Measurements from ENCODE around the gene SLC43A1. TPM values are rescaled to one million over a fixed set of nuclear protein-coding genes. Genes with fewer than 3 reads are reported as not detected.
A peak's percentile ranks its signal among the peaks of the same experiment; 100 is the strongest.

SLC43A1 gene
- total and polyA plus RNA-seq, 12 donors, result 3.4 to 16.5 (median 5.0) TPM

DNA sequence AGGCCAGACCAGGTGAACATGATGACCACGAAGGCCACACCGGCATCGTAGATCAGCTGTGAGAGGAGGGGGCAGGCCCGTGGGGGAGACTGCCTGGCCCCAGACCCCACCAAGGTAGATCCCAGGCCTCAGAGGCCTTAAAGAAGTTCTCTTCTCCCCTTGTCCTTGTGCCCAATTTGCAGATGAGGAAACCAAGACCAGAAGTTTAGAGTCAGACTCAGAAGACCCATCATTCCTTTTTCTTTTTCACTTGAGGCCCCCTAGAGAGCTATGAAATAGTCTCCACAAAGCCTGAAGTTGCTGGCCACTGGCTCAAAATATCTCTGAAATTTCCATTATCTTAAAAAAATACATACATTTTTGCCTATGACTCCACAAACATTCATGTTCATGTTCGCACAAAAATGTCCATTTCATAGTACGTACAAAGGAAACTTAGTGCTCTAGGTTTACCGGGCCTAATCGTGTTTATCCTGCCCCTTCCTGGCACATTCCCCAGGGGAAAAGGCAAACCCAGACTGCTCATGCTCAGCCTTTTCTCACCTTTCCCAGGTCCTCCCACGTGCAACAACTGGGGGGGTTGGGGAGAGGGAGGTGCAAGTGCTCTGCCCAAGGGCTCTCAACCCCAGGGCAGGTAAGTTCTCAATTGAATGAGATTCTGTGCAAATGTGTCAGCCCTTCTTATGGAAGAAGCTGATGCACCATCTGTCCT is 19.2 kb downstream of the SLC43A1 start:
- ATAC-seq, result no peak
- no peak for DNase-seq
- TF ChIP-seq, protein P1, sequence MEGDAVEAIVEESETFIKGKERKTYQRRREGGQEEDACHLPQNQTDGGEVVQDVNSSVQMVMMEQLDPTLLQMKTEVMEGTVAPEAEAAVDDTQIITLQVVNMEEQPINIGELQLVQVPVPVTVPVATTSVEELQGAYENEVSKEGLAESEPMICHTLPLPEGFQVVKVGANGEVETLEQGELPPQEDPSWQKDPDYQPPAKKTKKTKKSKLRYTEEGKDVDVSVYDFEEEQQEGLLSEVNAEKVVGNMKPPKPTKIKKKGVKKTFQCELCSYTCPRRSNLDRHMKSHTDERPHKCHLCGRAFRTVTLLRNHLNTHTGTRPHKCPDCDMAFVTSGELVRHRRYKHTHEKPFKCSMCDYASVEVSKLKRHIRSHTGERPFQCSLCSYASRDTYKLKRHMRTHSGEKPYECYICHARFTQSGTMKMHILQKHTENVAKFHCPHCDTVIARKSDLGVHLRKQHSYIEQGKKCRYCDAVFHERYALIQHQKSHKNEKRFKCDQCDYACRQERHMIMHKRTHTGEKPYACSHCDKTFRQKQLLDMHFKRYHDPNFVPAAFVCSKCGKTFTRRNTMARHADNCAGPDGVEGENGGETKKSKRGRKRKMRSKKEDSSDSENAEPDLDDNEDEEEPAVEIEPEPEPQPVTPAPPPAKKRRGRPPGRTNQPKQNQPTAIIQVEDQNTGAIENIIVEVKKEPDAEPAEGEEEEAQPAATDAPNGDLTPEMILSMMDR (IDR thresholded peaks at IDR 0.05), result no peak
- intact Hi-C loops (cut with DNase I), result loop anchor here in 1 of 10 donors (10.0 kb wide), 1 partner anchor 149 kb away; the partner anchor contains the start of gene YPEL4
- Histone ChIP-seq H3K27ac (no peak overlapping the region), H3K4me1 (peaks cover 7 to 30% (median 23%) of the 10 kb centered on the region in 9 donors), H3K4me3 (no peak overlapping the region), H3K36me3 (peaks cover 0 to 25% (median 0%) of the 10 kb centered on the region in 9 donors), H3K9me3 (no peaks in the 10 kb centered on the region), H3K27me3 (no peaks in the 10 kb centered on the region)
- WGBS, 2 donors, result 80 to 82% methylated on average over 9 of the region's 9 CpGs

DNA sequence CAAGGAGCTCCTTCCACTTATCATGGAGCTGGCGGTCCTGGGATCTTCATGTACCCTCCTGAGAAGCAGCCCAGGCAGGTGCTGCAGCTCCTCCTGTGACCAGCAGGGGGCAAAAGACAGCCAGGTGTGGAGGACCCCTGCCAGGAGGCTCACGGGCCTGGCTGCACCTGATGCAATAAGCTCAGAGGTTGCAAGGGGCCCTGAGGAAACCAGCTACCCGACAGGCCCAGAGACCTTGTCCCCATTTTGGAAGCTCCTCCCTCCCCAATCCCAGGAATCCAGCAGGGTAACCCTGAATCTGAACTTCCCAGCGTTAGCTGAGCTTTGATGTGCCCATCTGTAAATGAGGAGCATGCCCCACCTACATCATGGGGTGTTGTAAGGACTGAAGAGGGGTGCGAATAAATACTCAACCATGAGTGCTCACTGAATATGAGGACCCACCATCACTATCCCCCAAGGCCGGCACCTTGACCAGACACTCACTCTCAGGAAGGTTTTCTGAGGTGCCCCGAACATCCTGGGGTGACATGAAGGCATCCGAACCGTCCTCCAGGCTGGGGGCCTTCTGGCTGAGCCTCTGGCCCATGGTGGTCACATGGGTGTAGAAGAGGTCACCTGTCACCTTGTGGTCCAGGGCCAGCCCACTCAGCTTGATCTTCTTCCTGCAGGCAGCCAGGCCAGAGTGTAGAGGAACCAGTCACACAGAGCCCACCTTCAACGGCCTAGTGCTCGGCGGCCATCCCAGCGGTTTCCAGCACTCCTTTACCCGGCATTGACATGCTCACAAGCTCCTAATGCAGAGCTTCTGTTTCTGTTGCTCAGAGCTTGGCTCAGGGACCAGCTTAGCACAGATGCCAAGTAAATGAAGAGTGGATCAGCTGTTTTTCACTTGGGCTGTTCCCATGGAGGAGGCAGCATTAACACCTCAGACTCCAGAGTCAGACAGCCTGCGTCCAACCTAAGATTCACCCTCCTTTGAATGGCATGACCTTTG is 21.7 kb downstream of the SLC43A1 start:
- intact Hi-C loops (cut with DNase I), result loop anchor here (1.0 to 10.0 kb wide), 5 partner anchors 32 to 151 kb away; partner anchors contain the start of gene YPEL4 (in 1 of the 10)
- H3K36me3 ChIP-seq, result peaks cover 0 to 50% (median 0%) of the 10 kb centered on the region in 9 donors
- ATAC-seq, result peak in 7 of 8 donors; percentile 53 to 80 (median 64)

DNA sequence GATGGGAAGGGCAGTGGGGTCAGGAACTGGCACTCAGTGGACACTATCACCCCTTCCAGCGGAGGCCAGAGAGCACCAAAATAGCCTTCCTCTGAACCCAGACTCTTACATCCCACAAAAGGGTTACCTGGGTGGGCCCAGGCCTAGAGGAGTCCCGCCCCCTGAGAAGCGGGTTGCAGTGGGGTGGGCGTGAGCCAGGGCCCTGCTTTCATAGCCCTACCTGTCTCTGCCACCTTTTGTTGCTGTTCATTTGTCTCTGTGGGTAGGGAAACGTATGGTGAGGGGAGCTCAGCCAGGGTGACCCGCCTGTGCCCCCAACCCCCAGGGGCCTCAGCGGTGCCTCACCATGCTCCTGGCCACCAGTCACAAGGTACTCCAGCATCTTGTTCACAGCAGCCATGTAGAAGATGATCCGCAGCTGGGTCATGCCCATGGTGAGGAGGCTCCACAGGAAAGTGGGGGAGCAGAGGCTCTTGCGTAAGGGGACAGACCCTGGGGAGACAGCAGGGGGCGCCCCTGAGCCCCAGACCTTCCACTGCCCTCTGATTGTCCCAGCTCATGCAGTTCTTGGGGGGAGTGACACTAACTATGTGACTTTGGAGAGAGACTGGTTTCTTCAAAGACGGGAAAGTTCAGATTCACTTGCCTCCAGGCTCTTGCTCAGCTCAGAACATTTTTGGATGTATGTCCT is 24.0 kb downstream of the SLC43A1 start:
- peaks cover 0 to 65% (median 0%) of the 10 kb centered on the region in 9 donors for H3K36me3 ChIP-seq

More for the DNA sequence above, 21.7 kb downstream of the SLC43A1 start:
- Histone ChIP-seq H3K27me3 (no peaks in the 10 kb centered on the region), H3K4me3 (no peak overlapping the region), H3K4me1 (peaks cover 0 to 8% (median 4%) of the 10 kb centered on the region in 9 donors), H3K27ac (no peak overlapping the region), H3K9me3 (no peaks in the 10 kb centered on the region)
- 72 to 75% methylated on average over 15 of the region's 15 CpGs for WGBS, 2 donors
- TF ChIP-seq, protein P1 (IDR thresholded peaks at IDR 0.05), result peak; percentile 86 to 93 (median 90)
- peak in 1 of 2 donors; percentile 64 for DNase-seq

More for the DNA sequence above, 24.0 kb downstream of the SLC43A1 start:
- intact Hi-C loops (cut with DNase I), result loop anchor here in 5 of 10 donors (2.0 to 10.0 kb wide), 3 partner anchors 35 to 153 kb away; partner anchors contain the start of gene YPEL4 (in 1 of the 5)
- peak in 6 of 8 donors; percentile 21 to 48 (median 43) for ATAC-seq
- H3K4me3 ChIP-seq, result no peak overlapping the region
- no peaks in the 10 kb centered on the region for H3K27me3 ChIP-seq
- DNase-seq, result peak in 1 of 2 donors; percentile 62
- no peaks in the 10 kb centered on the region for H3K9me3 ChIP-seq
- no peak overlapping the region for H3K27ac ChIP-seq
- WGBS, 2 donors, result 83 to 85% methylated on average over 11 of the region's 11 CpGs
- TF ChIP-seq, protein P1 (IDR thresholded peaks at IDR 0.05), result peak; percentile 26 to 69 (median 61)
- peaks cover 0 to 4% (median 0%) of the 10 kb centered on the region in 9 donors for H3K4me1 ChIP-seq
